ENCODE measurements around the gene MRPS6. TPM values are rescaled to one million over a fixed set of nuclear protein-coding genes. Genes with fewer than 3 reads are reported as not detected.

MRPS6 gene
- total and polyA plus RNA-seq, 2 of the 4 experiments (the other 2 are of a cell fraction), result 7.5 to 35.1 TPM

GRCh38 chr21:34071683-34072082 is 1.7 kb upstream of the MRPS6 start:
- H3K4me3 ChIP-seq (ENCODE audit: insufficient read depth, low read depth, low read length), result no peak overlapping the region
- no peak overlapping the region for H3K4me2 ChIP-seq (ENCODE audit: low read depth, low read length)
- peaks cover 3% of the 10 kb centered on the region; the same call in 1 of the 2 replicates for H3K4me1 ChIP-seq (ENCODE audit: control insufficient read depth, insufficient read depth, low read length)
- in situ Hi-C loops (cut with MboI; ENCODE audit: low sequenced_read_pairs) (no loop called here), intact Hi-C loops (cut with micrococcal nuclease) (loop anchor here (5.0 kb wide), 1 partner anchor 131 kb away; no protein-coding TSS in a partner anchor), dilution Hi-C loops (cut with HindIII; ENCODE audit: low sequenced_read_pairs, unreplicated experiment) (no loop called here)
- H3K23ac ChIP-seq (ENCODE audit: low read depth, low read length), result no peak overlapping the region
- no peak overlapping the region for H2BK5ac ChIP-seq (ENCODE audit: low read depth, low read length, poor library complexity, severe bottlenecking)
- no peak overlapping the region for H4K8ac ChIP-seq (ENCODE audit: low read depth in 2 of 2, low read length in 2 of 2)
- 83% methylated on average over 2 of the region's 9 CpGs; no CpG with 5 or more reads in 1 of the 2 experiments for WGBS, 2 experiments (ENCODE audit: extremely low coverage in 2 of 2, insufficient read length in 1 of 2)
- H3K36me3 ChIP-seq (ENCODE audit: control insufficient read depth, insufficient read depth, low read length), result no peaks in the 10 kb centered on the region
- no TSS peak for BruUV-seq (replicated peaks)
- ChIA-PET POLR2A (ENCODE audit: unreplicated experiment) (no interaction called here), CTCF (no interaction called here)
- peaks cover 15 to 22% of the 10 kb centered on the region in 2 experiments; a peak in 3 of 4 replicates for H3K79me1 ChIP-seq (ENCODE audit: low read depth in 1 of 2, low read length in 2 of 2)
- ATAC-seq (ENCODE audit: low read depth) (no peak), DNase-seq (no peak)
- H2BK20ac ChIP-seq (ENCODE audit: low read depth, low read length), result no peak overlapping the region
- H3K9me3 ChIP-seq (ENCODE audit: control insufficient read depth, insufficient read depth, low read length), result no peaks in the 10 kb centered on the region
- no peaks in the 10 kb centered on the region for H3K9me1 ChIP-seq (ENCODE audit: insufficient read depth, low read length)
- no peak overlapping the region for H2AK9ac ChIP-seq (replicated peaks; ENCODE audit: low read depth, low read length, poor library complexity)
- no peak overlapping the region for H3K27ac ChIP-seq (ENCODE audit: insufficient read depth, low read length)
- TF ChIP-seq NFE2L2 (IDR thresholded peaks at IDR 0.05; ENCODE audit: low read depth, low read length), result no peak
- no peak overlapping the region for H4K91ac ChIP-seq (ENCODE audit: insufficient read depth, low read depth, low read length)
- peaks cover 17% of the 10 kb centered on the region; the same call in 1 of the 2 replicates for H4K20me1 ChIP-seq (ENCODE audit: insufficient read depth, low read length)
- no peak overlapping the region for H2AK5ac ChIP-seq (ENCODE audit: low read depth, low read length)
- H3K9ac ChIP-seq (ENCODE audit: low read depth, low read length), result no peak overlapping the region
- no peak overlapping the region for H4K5ac ChIP-seq (ENCODE audit: low read depth, low read length)
- no peak overlapping the region for H3K18ac ChIP-seq (ENCODE audit: low read depth, low read length)
- no peak overlapping the region for H2BK120ac ChIP-seq (ENCODE audit: low read depth, low read length)
- H3K4ac ChIP-seq (ENCODE audit: low read depth, low read length), result no peak overlapping the region
- no peak overlapping the region for H3K14ac ChIP-seq (replicated peaks; ENCODE audit: low read depth, low read length)
- no peak overlapping the region for H2BK15ac ChIP-seq (ENCODE audit: low read depth, low read length)
- H2AFZ ChIP-seq (replicated peaks; ENCODE audit: low read length, poor library complexity), result no peak overlapping the region
- H3K27me3 ChIP-seq (ENCODE audit: control insufficient read depth, insufficient read depth, low read length), result peaks cover 8% of the 10 kb centered on the region
- no peak overlapping the region for H3K56ac ChIP-seq (ENCODE audit: extremely low read depth, insufficient read depth, low read length)
